ENCODE results near the gene AGO3. TPM values are rescaled to one million over a fixed set of nuclear protein-coding genes. Genes with fewer than 3 reads are reported as not detected.

Gene AGO3
- total and polyA plus RNA-seq, 10 of the 15 experiments (the other 5 are each of a cell fraction or from before 2014, with no cell fraction given) = 3.9 to 35.2 (median 12.5) TPM

DNA sequence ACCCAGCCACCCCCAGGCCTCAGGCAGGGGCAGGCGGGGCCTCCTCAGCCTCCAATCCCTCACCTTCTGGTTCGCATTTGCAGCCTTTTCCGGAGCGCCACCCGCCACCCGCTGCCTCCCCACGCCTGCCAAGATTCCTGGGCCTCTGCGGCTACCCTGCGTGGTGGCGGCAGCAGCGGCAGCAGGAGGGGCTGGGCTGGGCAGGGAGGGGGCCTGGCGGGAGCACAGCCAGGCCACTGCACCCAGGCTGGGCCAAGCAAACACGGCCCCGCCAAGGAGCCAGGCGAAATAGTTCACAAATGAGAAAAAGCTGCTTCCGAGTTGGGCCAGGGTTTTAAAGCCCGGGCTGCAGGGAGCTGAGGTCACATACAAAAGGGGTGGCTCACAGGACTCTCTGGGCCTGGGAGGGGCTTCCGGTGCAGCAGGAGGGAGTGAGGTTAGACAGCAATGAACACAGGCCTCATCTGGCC lies 184.3 kb downstream of the AGO3 start:
- Histone ChIP-seq H3K9ac (ENCODE audit: control insufficient read depth, insufficient read depth, low read length) (no peak overlapping the region), H3K36me3 (ENCODE audit: control insufficient read depth in 2 of 2, insufficient read depth in 2 of 2, low read length in 1 of 2) (no peaks in the 10 kb centered on the region), H3K9me3 (replicated peaks; ENCODE audit: control insufficient read depth, insufficient read depth, low read length) (no peaks in the 10 kb centered on the region), H3K4me3 (no peak overlapping the region), H3K27me3 (replicated peaks in 1 of 2; ENCODE audit: control insufficient read depth in 2 of 2, insufficient read depth in 2 of 2, low read length in 1 of 2) (no peaks in the 10 kb centered on the region; a peak in 2 of 4 replicates), H3K4me1 (ENCODE audit: control insufficient read depth, insufficient read depth, low read length) (no peaks in the 10 kb centered on the region), H2AFZ (ENCODE audit: control insufficient read depth, low read depth, low read length) (no peak overlapping the region), H3K79me2 (ENCODE audit: control insufficient read depth, insufficient read depth, low read length) (no peaks in the 10 kb centered on the region), H3K4me2 (ENCODE audit: control insufficient read depth, insufficient read depth) (no peak overlapping the region), H4K20me1 (ENCODE audit: control insufficient read depth, insufficient read depth) (no peaks in the 10 kb centered on the region), H3K27ac (ENCODE audit: control insufficient read depth, insufficient read depth) (no peak overlapping the region)
- ChIA-PET POLR2A (no interaction called here), RAD21 (ENCODE audit: unreplicated experiment) (interaction anchor here (0.6 to 1.7 kb wide), 2 partner anchors 20 to 340 kb away, joined by 4 to 7 read pairs; no protein-coding TSS in a partner anchor), CTCF (interaction anchor here (1.1 kb wide), 1 partner anchor 19 kb away, joined by 3 read pairs; no protein-coding TSS in a partner anchor), SMC1A (ENCODE audit: uncharacterized antibody, unreplicated experiment) (interaction anchor here (1.1 kb wide), 1 partner anchor 99 kb away, joined by 3 read pairs; no protein-coding TSS in a partner anchor)
- FAIRE-seq = no peak
- ATAC-seq = peak; percentile 44; the same call in 2 of the 3 replicates
- WGBS (ENCODE audit: insufficient coverage, insufficient replicate concordance, low lambda C conversion rate, missing lambda C conversion rate) = 64% methylated on average over 18 of the region's 18 CpGs
- in situ Hi-C loops (cut with MboI) = no loop called here
- intact Hi-C loops (cut with micrococcal nuclease; ENCODE audit: unreplicated experiment) = no loop called here
- BruUV-seq (replicated peaks) = no TSS peak
- DNase-seq (ENCODE audit: low read depth, low spot score) = no peak
- TF ChIP-seq EP300 (IDR thresholded peaks at IDR 0.05; ENCODE audit: borderline replicate concordance in 1 of 2, control insufficient read depth in 1 of 2, low read depth in 2 of 2, low read length in 2 of 2) (no peak), STAT3 (IDR thresholded peaks at IDR 0.05; ENCODE audit: low read depth, low read length) (no peak), SREBF2 (IDR thresholded peaks at IDR 0.05; ENCODE audit: low read length) (no peak), TCF12 (IDR thresholded peaks at IDR 0.05; ENCODE audit: low read depth, low read length) (no peak), RFX5 (IDR thresholded peaks at IDR 0.05; ENCODE audit: low read depth, low read length) (no peak), RAD21 (IDR thresholded peaks at IDR 0.05; ENCODE audit: insufficient read depth, low read depth, low read length) (no peak), IKZF1 (conservative IDR thresholded peaks at IDR 0.05) (no peak), FOXM1 (IDR thresholded peaks at IDR 0.05; ENCODE audit: low read depth, low read length) (no peak), SIX5 (IDR thresholded peaks at IDR 0.05; ENCODE audit: low read depth, low read length, severe bottlenecking) (no peak)
- TF ChIP-seq, protein P1, sequence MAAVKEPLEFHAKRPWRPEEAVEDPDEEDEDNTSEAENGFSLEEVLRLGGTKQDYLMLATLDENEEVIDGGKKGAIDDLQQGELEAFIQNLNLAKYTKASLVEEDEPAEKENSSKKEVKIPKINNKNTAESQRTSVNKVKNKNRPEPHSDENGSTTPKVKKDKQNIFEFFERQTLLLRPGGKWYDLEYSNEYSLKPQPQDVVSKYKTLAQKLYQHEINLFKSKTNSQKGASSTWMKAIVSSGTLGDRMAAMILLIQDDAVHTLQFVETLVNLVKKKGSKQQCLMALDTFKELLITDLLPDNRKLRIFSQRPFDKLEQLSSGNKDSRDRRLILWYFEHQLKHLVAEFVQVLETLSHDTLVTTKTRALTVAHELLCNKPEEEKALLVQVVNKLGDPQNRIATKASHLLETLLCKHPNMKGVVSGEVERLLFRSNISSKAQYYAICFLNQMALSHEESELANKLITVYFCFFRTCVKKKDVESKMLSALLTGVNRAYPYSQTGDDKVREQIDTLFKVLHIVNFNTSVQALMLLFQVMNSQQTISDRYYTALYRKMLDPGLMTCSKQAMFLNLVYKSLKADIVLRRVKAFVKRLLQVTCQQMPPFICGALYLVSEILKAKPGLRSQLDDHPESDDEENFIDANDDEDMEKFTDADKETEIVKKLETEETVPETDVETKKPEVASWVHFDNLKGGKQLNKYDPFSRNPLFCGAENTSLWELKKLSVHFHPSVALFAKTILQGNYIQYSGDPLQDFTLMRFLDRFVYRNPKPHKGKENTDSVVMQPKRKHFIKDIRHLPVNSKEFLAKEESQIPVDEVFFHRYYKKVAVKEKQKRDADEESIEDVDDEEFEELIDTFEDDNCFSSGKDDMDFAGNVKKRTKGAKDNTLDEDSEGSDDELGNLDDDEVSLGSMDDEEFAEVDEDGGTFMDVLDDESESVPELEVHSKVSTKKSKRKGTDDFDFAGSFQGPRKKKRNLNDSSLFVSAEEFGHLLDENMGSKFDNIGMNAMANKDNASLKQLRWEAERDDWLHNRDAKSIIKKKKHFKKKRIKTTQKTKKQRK (IDR thresholded peaks at IDR 0.05; ENCODE audit: low read depth, low read length) = no peak
- TF ChIP-seq, protein P2, sequence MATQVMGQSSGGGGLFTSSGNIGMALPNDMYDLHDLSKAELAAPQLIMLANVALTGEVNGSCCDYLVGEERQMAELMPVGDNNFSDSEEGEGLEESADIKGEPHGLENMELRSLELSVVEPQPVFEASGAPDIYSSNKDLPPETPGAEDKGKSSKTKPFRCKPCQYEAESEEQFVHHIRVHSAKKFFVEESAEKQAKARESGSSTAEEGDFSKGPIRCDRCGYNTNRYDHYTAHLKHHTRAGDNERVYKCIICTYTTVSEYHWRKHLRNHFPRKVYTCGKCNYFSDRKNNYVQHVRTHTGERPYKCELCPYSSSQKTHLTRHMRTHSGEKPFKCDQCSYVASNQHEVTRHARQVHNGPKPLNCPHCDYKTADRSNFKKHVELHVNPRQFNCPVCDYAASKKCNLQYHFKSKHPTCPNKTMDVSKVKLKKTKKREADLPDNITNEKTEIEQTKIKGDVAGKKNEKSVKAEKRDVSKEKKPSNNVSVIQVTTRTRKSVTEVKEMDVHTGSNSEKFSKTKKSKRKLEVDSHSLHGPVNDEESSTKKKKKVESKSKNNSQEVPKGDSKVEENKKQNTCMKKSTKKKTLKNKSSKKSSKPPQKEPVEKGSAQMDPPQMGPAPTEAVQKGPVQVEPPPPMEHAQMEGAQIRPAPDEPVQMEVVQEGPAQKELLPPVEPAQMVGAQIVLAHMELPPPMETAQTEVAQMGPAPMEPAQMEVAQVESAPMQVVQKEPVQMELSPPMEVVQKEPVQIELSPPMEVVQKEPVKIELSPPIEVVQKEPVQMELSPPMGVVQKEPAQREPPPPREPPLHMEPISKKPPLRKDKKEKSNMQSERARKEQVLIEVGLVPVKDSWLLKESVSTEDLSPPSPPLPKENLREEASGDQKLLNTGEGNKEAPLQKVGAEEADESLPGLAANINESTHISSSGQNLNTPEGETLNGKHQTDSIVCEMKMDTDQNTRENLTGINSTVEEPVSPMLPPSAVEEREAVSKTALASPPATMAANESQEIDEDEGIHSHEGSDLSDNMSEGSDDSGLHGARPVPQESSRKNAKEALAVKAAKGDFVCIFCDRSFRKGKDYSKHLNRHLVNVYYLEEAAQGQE (IDR thresholded peaks at IDR 0.05; ENCODE audit: low read depth, low read length) = no peak
- TF ChIP-seq, protein P3, sequence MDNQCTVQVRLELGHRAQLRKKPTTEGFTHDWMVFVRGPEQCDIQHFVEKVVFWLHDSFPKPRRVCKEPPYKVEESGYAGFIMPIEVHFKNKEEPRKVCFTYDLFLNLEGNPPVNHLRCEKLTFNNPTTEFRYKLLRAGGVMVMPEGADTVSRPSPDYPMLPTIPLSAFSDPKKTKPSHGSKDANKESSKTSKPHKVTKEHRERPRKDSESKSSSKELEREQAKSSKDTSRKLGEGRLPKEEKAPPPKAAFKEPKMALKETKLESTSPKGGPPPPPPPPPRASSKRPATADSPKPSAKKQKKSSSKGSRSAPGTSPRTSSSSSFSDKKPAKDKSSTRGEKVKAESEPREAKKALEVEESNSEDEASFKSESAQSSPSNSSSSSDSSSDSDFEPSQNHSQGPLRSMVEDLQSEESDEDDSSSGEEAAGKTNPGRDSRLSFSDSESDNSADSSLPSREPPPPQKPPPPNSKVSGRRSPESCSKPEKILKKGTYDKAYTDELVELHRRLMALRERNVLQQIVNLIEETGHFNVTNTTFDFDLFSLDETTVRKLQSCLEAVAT (IDR thresholded peaks at IDR 0.05) = no peak
- TF ChIP-seq, protein P4, sequence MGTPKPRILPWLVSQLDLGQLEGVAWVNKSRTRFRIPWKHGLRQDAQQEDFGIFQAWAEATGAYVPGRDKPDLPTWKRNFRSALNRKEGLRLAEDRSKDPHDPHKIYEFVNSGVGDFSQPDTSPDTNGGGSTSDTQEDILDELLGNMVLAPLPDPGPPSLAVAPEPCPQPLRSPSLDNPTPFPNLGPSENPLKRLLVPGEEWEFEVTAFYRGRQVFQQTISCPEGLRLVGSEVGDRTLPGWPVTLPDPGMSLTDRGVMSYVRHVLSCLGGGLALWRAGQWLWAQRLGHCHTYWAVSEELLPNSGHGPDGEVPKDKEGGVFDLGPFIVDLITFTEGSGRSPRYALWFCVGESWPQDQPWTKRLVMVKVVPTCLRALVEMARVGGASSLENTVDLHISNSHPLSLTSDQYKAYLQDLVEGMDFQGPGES (IDR thresholded peaks at IDR 0.05) = no peak
